ENCODE measurements around the gene NUP37.
A peak's percentile ranks its signal among the peaks of the same experiment; 100 is the strongest.
"Not testable (repeated sequence)": the region's sequence is repeated elsewhere in the genome, so short reads cannot be mapped to it uniquely, and the experiment has no call there.

NUP37 gene

GRCh38 chr12:102089228-102089835, 30.6 kb downstream of the NUP37 start:
- not testable (repeated sequence) for DNase-seq

GRCh38 chr12:102080842-102081241, 39.1 kb downstream of the NUP37 start:
- no peak for DNase-seq

DNA sequence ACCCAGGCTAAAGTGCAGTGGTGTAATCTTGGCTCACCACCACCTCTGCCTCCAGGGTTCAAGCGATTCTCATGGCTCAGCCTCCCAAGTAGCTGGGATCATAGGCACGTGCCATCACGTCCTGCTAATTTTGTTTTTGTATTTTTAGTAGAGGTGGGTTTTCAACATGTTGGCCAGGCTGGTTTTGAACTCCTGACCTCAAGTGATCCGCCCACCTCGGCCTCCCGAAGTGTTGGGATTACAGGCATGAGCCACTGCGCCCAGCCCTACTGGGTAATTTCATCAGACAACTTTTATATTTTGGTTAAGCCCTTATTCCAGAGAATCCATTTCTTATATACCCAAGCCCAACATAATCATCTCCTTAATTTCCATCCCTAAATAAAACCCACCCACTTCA, 47.8 kb downstream of the NUP37 start:
- not testable (repeated sequence) for DNase-seq

DNA sequence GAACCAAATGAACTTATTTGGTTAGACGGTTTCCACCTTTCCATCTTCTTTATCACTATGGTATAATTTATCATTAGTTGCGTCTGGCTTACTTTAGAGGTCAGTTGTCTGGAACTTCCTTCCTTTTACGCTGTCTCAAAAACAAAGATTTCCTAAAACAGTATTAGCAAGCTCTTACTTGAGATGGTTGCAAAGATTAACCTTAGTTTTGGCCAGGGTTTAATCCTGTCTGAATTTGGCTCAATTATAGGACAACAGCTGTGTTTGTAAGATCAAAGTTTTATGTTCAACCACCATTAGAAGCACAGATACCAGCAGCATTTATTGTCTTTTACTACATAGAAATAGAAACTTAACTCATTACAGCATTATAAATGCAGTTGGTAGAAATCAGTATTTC, 50.2 kb downstream of the NUP37 start:
- no peak for DNase-seq

GRCh38 chr12:102067574-102068258, 52.2 kb downstream of the NUP37 start:
- peak; percentile 36 for DNase-seq

- no peak for DNase-seq
Observed at GRCh38 chr12:102064476-102064875, 55.4 kb downstream of the NUP37 start.

- DNase-seq: peak; percentile 7
Observed at GRCh38 chr12:102063069-102063468, 56.8 kb downstream of the NUP37 start.

GRCh38 chr12:102062419-102062806, 57.5 kb downstream of the NUP37 start:
- no peak for DNase-seq

DNA sequence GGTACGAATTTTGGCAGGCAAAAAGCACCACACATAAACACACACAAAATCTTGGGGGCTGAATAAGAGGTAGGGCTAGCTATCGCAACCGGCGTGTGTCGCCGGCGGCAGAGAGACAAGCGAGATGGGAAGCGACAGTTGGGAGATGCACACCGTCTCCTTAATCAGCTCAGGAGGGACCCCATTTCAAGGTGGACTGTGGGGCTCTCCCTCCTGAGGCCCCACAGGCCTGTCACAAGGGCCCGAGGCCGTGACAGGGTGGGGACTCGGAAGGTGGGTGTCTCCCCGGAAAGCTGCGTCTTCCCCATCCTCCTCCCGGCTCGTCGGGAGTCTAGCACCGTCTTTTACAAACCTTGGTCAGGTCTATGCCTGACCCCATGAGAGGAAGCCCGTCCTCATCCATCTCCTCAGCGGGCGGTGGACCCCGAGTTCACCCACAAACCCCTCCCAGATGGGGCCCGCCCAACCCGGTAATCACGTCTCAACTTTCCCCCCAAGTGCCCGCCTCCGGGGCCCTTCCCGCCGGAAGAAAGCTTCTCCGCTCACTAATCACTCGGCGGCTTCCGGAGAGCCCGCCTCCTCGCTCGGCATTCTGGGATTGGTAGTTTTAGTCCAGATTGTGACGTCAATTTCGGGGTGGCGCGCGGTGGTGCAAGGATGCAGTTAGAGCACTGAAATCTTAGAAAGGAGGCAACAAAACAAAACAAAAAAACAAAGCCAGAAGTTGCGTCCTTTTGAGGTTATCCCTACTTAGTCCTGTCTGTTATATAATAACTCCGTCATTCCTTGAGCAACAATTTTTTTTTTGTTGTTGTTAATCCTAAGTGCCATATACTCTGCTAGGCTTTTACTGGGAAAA, 58.1 kb downstream of the NUP37 start, which contains the start of gene WASHC3:
Gene WASHC3 (minus strand): TSS at position 432 of the 859 bp plus-strand sequence. CDS start 29 bp downstream, at position 403.
- DNase-seq: peak; percentile 94

DNA sequence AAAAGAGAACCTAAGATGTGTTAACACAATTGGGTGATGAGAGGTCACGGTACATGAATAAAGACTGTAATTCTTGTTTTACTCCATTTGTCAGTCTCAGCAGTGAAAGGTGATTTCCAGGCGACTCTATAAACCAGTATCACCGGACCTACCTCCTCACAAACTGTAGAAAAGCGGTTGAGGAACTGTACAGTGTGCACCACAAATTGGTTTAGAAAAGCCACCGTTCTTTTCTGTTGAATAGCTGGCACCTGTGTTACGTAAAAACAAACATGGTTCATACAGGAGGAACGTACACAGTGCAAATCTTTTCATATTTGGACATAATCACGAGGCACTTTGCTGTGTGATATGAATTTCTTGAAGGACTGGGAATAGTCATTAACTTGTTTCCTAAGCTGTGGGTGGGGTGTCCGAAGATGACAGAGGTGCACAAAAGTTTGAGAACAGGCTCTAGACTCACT, 58.8 kb downstream of the NUP37 start:
- no peak for DNase-seq

- DNase-seq: no peak
Observed at GRCh38 chr12:102059343-102059742, 60.6 kb downstream of the NUP37 start.

DNA sequence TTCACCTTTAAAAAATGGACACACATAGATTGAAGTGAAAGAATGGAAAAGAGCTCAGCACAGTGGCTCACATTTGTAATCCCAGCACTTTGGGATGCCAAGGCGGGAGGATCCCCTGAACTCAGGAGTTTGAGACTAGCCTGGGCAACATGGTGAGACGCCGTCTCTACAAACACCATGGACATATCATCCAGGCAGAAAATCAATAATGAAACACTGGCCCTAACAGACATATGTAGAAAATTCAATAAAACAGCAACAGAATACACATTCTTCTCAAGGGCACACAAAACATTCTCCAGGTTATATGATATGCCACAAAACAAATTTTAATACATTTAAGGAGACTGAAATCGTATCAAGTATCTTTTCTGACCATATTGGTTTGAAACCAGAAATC, 65.6 kb downstream of the NUP37 start:
- no peak for DNase-seq

DNA sequence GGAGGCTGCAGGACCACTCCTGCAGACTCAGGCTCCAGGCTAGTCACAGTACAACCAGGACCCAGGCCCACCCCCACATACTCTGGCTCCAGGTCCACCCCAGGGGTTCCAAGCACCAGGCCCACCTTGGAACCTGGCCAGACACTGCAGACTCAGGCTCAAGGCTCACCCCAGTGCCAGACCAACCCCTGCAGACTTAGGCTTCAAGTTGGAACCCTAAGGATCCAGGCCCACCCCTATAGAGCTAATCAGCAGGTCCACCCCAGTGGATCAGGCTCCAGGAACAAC, 66.9 kb downstream of the NUP37 start:
- no peak for DNase-seq

DNA sequence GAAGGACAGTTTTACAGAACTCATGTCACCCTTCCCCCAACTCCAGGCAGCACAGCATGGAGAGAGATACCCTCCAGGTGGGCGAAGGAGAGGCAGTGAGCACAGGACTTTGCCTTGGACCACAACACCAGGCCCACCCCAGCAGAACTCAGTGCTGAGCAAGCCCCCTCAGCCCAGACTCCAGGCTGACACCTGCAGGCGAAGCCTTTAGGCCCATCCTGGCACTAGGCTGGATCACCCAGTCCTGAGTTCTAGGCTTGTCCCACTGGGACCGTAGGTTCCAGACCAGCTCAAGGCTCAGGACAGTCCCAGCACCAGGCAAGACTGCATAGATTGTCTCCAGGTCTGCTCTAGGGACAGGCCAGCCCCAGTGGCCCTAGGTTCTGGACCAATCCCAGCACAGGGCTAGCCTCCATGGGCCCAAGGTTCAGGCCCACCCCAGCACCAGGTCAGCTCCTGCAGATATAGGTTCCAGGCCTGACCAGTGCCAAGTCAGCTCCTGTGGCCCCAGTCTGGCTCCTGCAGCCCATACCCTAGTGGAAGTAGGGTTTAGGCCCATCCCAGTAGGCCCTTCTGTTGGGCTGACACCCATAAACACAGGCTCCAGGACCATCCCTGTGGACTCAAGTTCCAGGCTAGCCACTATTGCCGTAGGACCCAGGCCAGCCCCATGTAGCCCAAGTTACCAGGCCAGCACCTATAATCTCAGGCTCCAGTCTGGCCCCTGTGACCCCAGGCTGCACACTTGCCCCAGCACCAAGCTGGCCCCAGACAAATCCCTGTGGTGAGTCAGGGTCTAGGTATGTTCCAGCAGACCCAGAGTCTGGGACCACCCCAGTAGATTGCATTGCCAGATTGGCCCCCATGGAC, 67.5 kb downstream of the NUP37 start:
- DNase-seq: no peak

DNA sequence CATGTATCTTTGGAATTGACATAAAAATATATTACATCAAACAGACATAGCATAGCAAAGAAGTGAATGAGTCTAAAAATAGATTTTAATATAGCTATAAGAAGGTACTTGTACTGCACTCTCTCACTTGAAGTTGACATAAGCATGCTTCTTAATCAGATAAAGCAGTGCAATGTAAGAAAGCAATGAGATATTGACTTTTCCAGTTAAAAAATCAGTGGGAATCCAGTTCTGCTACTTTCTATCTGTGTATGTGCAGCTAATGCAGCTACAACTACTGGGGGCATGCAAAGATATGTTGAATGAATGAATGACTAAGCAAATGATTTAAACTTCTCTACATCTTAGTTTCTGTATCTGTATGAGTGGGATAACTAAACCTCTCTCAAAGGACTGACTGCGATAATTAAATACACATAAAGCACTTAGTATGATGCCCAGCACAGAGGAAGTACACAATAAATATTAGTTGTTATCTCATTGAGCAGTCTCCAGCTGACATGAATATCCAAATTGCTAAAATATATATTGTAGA, 68.4 kb downstream of the NUP37 start:
- no peak for DNase-seq

- no peak for DNase-seq
Observed at GRCh38 chr12:102050660-102051430, 69.1 kb downstream of the NUP37 start.

- DNase-seq: no peak
Observed at GRCh38 chr12:102043928-102044327, 76.0 kb downstream of the NUP37 start.

- no peak for DNase-seq
Observed at GRCh38 chr12:102033991-102034745, 85.7 kb downstream of the NUP37 start.

GRCh38 chr12:102031852-102032251, 88.1 kb downstream of the NUP37 start:
- DNase-seq: no peak

DNA sequence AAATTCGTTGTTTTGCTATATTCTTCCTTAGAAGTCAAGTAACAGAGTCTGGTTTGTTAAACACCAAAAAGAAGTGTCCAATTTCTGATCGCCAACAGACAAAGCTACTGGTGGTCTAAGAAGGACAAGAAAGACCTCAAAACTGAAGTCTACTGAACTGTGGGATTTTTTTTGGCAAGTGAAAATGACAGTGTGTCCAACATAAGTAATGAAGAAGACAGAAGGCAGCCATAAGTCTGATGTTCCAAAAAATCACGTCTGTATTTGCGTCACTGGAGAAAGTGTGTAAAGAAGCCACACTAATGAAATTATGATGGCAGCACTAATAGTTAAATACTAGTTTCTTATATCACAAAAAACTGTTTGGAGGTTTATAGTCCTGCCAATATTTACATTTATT, 90.8 kb downstream of the NUP37 start:
- no peak for DNase-seq

- DNase-seq: no peak
Observed at GRCh38 chr12:102026728-102027127, 93.2 kb downstream of the NUP37 start.

Data from fibroblast of skin of back (primary cell).